ENCODE results near the gene UROS.

The UROS gene

GRCh38 chr10:125801574-125801973, 21.5 kb downstream of the UROS start:
- TF ChIP-seq EZH2phosphoT487 (IDR thresholded peaks at IDR 0.05; ENCODE audit: borderline replicate concordance), result no peak
- TF ChIP-seq, protein P1, sequence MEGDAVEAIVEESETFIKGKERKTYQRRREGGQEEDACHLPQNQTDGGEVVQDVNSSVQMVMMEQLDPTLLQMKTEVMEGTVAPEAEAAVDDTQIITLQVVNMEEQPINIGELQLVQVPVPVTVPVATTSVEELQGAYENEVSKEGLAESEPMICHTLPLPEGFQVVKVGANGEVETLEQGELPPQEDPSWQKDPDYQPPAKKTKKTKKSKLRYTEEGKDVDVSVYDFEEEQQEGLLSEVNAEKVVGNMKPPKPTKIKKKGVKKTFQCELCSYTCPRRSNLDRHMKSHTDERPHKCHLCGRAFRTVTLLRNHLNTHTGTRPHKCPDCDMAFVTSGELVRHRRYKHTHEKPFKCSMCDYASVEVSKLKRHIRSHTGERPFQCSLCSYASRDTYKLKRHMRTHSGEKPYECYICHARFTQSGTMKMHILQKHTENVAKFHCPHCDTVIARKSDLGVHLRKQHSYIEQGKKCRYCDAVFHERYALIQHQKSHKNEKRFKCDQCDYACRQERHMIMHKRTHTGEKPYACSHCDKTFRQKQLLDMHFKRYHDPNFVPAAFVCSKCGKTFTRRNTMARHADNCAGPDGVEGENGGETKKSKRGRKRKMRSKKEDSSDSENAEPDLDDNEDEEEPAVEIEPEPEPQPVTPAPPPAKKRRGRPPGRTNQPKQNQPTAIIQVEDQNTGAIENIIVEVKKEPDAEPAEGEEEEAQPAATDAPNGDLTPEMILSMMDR (conservative IDR thresholded peaks at IDR 0.05; ENCODE audit: low read length), result no peak
- no peaks in the 10 kb centered on the region for H3F3A ChIP-seq (ENCODE audit: low read depth)
- H2AFZ ChIP-seq (ENCODE audit: low read length), result no peak overlapping the region
- H3K4me3 ChIP-seq (ENCODE audit: low read length, poor library complexity, severe bottlenecking), result no peak overlapping the region
- H3K9ac ChIP-seq (ENCODE audit: low read depth, low read length, poor library complexity, severe bottlenecking), result no peak overlapping the region
- no peaks in the 10 kb centered on the region for H3K9me3 ChIP-seq (ENCODE audit: insufficient read depth, low read depth, low read length)
- no peak overlapping the region for H3K4me2 ChIP-seq (ENCODE audit: low read depth, low read length, poor library complexity, severe bottlenecking)
- no peaks in the 10 kb centered on the region for H3K79me2 ChIP-seq (ENCODE audit: insufficient read depth, low read length)
- H3K36me3 ChIP-seq (ENCODE audit: insufficient read depth, low read length), result no peaks in the 10 kb centered on the region
- no peaks in the 10 kb centered on the region for H3K9me2 ChIP-seq (replicated peaks; ENCODE audit: low read depth, low read length)
- no peaks in the 10 kb centered on the region for H3K4me1 ChIP-seq (ENCODE audit: insufficient read depth, low read length, poor library complexity, severe bottlenecking)
- H3K27me3 ChIP-seq (ENCODE audit: insufficient read depth, low read length, poor library complexity, severe bottlenecking), result no peaks in the 10 kb centered on the region
- H4K20me1 ChIP-seq (ENCODE audit: insufficient read depth, low read length, poor library complexity, severe bottlenecking), result no peaks in the 10 kb centered on the region

DNA sequence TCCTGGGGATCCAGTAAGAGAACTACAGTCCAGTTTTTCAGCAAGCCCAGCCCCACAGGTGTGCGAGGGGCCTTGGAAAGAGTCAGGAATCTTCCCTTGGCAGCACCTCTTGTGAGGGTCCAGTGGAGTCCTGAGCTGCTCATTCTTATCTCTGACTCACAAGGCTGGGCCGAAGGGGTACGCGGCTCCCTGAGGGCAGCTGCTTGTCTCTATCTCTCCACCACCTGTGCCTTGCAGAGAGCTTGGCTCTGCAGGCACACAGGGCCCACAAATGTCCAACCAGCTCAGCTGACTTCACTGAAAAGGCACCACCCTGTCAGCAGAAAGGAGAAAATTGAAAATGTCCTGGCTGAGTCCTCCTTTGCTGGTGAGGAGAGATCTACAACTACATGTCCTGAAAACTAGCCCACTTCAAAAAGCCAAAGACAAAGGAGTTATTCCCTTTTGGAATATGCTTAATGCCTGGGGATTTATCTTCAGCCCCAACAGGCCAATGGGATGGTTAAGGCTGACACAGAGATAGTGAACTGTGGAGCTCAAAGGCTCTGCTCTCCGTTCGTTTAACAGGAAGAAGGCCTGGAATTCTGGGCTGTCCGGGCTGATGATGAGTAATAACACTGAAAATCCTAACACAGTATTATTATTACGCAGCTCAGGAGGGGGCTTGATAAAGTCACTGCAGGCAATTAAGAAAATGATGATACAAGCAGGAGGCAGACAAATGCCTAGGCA, 23.4 kb downstream of the UROS start:
- H3K4me2 ChIP-seq (ENCODE audit: low read depth, low read length, poor library complexity, severe bottlenecking), result no peak overlapping the region

DNA sequence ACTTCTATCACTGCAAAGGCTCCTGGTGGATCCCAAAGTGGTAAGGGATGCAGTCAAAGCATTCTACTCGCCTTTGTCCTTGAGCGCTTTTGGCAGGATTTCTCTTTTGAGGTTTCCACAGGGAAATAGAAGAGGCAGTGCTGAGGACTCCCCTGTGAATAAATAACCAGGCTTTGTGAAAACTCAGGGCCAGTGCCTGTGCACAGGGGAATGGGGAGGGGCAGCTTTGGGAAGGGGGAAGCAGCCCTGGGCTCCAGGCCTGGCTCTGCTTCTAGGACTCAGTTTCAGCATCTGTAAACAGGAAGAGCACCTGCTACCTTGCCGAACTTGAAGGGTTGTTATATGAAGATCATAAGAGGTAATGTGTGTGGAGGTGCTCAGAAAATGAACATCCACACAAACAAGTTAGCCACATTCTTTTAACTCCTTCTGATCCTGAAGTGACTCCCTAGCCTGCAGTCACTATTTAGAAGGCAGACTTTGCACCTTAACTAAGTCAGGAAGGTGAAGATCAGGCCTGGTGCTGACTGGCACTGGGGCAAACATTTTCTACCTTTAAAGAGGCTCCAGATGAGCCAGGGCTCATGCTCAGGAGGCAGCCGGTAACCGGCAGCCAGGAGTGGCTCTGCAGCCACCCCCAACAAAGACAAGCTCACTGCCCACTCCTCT, 24.9 kb downstream of the UROS start:
- Histone ChIP-seq H3K79me2 (ENCODE audit: insufficient read depth, low read length) (no peaks in the 10 kb centered on the region), H3K9ac (ENCODE audit: low read depth, low read length, poor library complexity, severe bottlenecking) (no peak overlapping the region), H4K20me1 (ENCODE audit: insufficient read depth, low read length, poor library complexity, severe bottlenecking) (no peaks in the 10 kb centered on the region), H3K9me3 (ENCODE audit: insufficient read depth, low read depth, low read length) (no peaks in the 10 kb centered on the region), H3K9me2 (replicated peaks; ENCODE audit: low read depth, low read length) (no peaks in the 10 kb centered on the region), H3K27me3 (ENCODE audit: insufficient read depth, low read length, poor library complexity, severe bottlenecking) (no peaks in the 10 kb centered on the region), H3K4me2 (ENCODE audit: low read depth, low read length, poor library complexity, severe bottlenecking) (no peak overlapping the region), H3K36me3 (ENCODE audit: insufficient read depth, low read length) (peaks cover 9% of the 10 kb centered on the region; the same call in 1 of the 2 replicates), H2AFZ (ENCODE audit: low read length) (no peak overlapping the region), H3K4me3 (ENCODE audit: low read length, poor library complexity, severe bottlenecking) (no peak overlapping the region), H3K4me1 (ENCODE audit: insufficient read depth, low read length, poor library complexity, severe bottlenecking) (peaks cover 5% of the 10 kb centered on the region), H3F3A (ENCODE audit: low read depth) (no peaks in the 10 kb centered on the region)
- TF ChIP-seq, protein P1 (conservative IDR thresholded peaks at IDR 0.05; ENCODE audit: low read length), result no peak
- no peak for TF ChIP-seq EZH2phosphoT487 (IDR thresholded peaks at IDR 0.05; ENCODE audit: borderline replicate concordance)

More for the DNA sequence above, 23.4 kb downstream of the UROS start:
- Histone ChIP-seq H2AFZ (ENCODE audit: low read length) (no peak overlapping the region), H3K4me3 (ENCODE audit: low read length, poor library complexity, severe bottlenecking) (no peak overlapping the region), H3K4me1 (ENCODE audit: insufficient read depth, low read length, poor library complexity, severe bottlenecking) (peaks cover 5% of the 10 kb centered on the region), H4K20me1 (ENCODE audit: insufficient read depth, low read length, poor library complexity, severe bottlenecking) (no peaks in the 10 kb centered on the region), H3K9me2 (replicated peaks; ENCODE audit: low read depth, low read length) (no peaks in the 10 kb centered on the region), H3K9me3 (ENCODE audit: insufficient read depth, low read depth, low read length) (no peaks in the 10 kb centered on the region), H3K9ac (ENCODE audit: low read depth, low read length, poor library complexity, severe bottlenecking) (no peak overlapping the region), H3K36me3 (ENCODE audit: insufficient read depth, low read length) (no peaks in the 10 kb centered on the region), H3F3A (ENCODE audit: low read depth) (no peaks in the 10 kb centered on the region), H3K79me2 (ENCODE audit: insufficient read depth, low read length) (no peaks in the 10 kb centered on the region), H3K27me3 (ENCODE audit: insufficient read depth, low read length, poor library complexity, severe bottlenecking) (no peaks in the 10 kb centered on the region)
- TF ChIP-seq EZH2phosphoT487 (IDR thresholded peaks at IDR 0.05; ENCODE audit: borderline replicate concordance), result no peak
- TF ChIP-seq, protein P1 (conservative IDR thresholded peaks at IDR 0.05; ENCODE audit: low read length), result no peak

Measured in Loucy (cell line).